GM10248 (cell line): ENCODE data around the gene ETS1.
A peak's percentile ranks its signal among the peaks of the same experiment; 100 is the strongest.

Experiments
- CTCF ChIA-PET: fragments of 300-600 bp; sonication (Branson Sonifier 250); formaldehyde crosslinking; extraction: SDS; loops from one replicate; lab custom pipeline; 2021; ENCODE audit warnings: antibody characterized with exemption; lab: Yijun Ruan, JAX
- POLR2A ChIA-PET: fragments of 350-650 bp; sonication (Branson Sonifier 250); formaldehyde crosslinking; extraction: SDS; loops from one replicate; lab custom pipeline; 2020; ENCODE audit warnings: antibody characterized with exemption; lab: Yijun Ruan, JAX
- DNase-seq: peaks from one replicate; pipeline ENCODE4 v3.0.0; 2012; ENCODE audit errors: extremely low spot score
- CTCF ChIP-seq: IDR thresholded peaks from 2 replicates; pipeline ENCODE4 v1.5.1; 2012; ENCODE audit warnings: mild to moderate bottlenecking, low read depth; ENCODE audit errors: extremely low read depth, missing control alignments, control extremely low read depth

The ETS1 gene

GRCh38 chr11:128484172-128484571 lies 103.2 kb downstream of the ETS1 start:
- POLR2A ChIA-PET = no interaction called here
- DNase-seq = no peak
- CTCF ChIA-PET = interaction anchor here (0.8 to 3.8 kb wide), 13 partner anchors 9 to 327 kb away, joined by 3 to 19 read pairs (median 3); no protein-coding TSS in a partner anchor
- peak; percentile 18 for TF ChIP-seq CTCF

- no peak for TF ChIP-seq CTCF
- POLR2A ChIA-PET = interaction anchor here (1.2 kb wide), 1 partner anchor 11 kb away, joined by 4 read pairs; no protein-coding TSS in a partner anchor
- DNase-seq = peak; percentile 64
- CTCF ChIA-PET = interaction anchor here (0.8 to 3.8 kb wide), 11 partner anchors 8 to 193 kb away, joined by 3 to 19 read pairs (median 4); no protein-coding TSS in a partner anchor
Observed at GRCh38 chr11:128483211-128483788, 104.1 kb downstream of the ETS1 start.

GRCh38 chr11:128482512-128483191 lies 104.7 kb downstream of the ETS1 start:
- ChIA-PET CTCF (interaction anchor here (1.0 to 3.8 kb wide), 5 partner anchors 11 to 148 kb away, joined by 3 to 19 read pairs (median 4); no protein-coding TSS in a partner anchor), POLR2A (interaction anchor here (1.2 kb wide), 1 partner anchor 11 kb away, joined by 4 read pairs; no protein-coding TSS in a partner anchor)
- TF ChIP-seq CTCF = no peak
- DNase-seq = no peak

- no peak for DNase-seq
- TF ChIP-seq CTCF = no peak
- CTCF ChIA-PET = interaction anchor here (1.0 to 3.8 kb wide), 5 partner anchors 11 to 149 kb away, joined by 3 to 19 read pairs (median 4); no protein-coding TSS in a partner anchor
- POLR2A ChIA-PET = interaction anchor here (1.2 kb wide), 1 partner anchor 10 kb away, joined by 4 read pairs; no protein-coding TSS in a partner anchor
Observed at GRCh38 chr11:128482092-128482491, 105.3 kb downstream of the ETS1 start.

- CTCF ChIA-PET = interaction anchor here (0.8 to 1.2 kb wide), 2 partner anchors 25 to 199 kb away, joined by 3 to 4 read pairs; no protein-coding TSS in a partner anchor
- no peak for DNase-seq
- TF ChIP-seq CTCF = no peak
- POLR2A ChIA-PET = no interaction called here
Observed at GRCh38 chr11:128481135-128481534, 106.2 kb downstream of the ETS1 start.

GRCh38 chr11:128480665-128481064 lies 106.7 kb downstream of the ETS1 start:
- no peak for TF ChIP-seq CTCF
- POLR2A ChIA-PET = interaction anchor here (0.7 kb wide), 1 partner anchor 153 kb away, joined by 3 read pairs; no protein-coding TSS in a partner anchor
- CTCF ChIA-PET = interaction anchor here (0.8 kb wide), 1 partner anchor 199 kb away, joined by 3 read pairs; no protein-coding TSS in a partner anchor
- no peak for DNase-seq
